ENCODE measurements around the gene PON2. TPM values are rescaled to one million over a fixed set of nuclear protein-coding genes. Genes with fewer than 3 reads are reported as not detected.

The PON2 gene
- total and polyA plus RNA-seq, 10 donors = 7.6 to 56.8 (median 32.7) TPM

DNA sequence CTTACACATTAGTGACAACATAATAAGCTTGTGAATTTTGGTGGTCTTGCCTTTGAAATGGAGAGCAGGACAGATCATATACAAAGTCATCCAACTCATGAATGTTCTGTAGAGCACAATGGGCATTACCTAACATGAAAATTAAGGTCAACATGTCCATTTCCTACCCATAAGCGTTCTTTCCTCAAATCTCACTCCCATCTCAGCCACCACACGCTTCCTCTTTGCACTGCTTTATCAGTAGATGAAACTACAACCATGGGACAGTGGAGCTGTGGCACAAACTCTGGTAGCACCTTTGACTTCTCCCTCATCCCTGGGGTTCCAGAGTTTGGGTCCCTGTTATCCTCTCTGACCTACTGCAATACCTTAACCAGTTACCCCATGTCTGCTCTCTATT lies 2.2 kb downstream of the PON2 start:
- 41 to 67% (median 55%) methylated on average over 2 of the region's 2 CpGs for WGBS, 5 donors
- peaks cover 0 to 3% (median 0%) of the 10 kb centered on the region in 8 donors for H3K9me3 ChIP-seq
- intact Hi-C loops (cut with DNase I; ENCODE audit: low total_unique reads) = no loop called here
- H3K4me3 ChIP-seq = no peak overlapping the region
- peaks cover 0 to 29% (median 18%) of the 10 kb centered on the region in 6 donors for H3K4me1 ChIP-seq
- H3K36me3 ChIP-seq = no peaks in the 10 kb centered on the region
- no peak for TF ChIP-seq POLR2A (IDR thresholded peaks at IDR 0.05)
- TF ChIP-seq, protein P1, sequence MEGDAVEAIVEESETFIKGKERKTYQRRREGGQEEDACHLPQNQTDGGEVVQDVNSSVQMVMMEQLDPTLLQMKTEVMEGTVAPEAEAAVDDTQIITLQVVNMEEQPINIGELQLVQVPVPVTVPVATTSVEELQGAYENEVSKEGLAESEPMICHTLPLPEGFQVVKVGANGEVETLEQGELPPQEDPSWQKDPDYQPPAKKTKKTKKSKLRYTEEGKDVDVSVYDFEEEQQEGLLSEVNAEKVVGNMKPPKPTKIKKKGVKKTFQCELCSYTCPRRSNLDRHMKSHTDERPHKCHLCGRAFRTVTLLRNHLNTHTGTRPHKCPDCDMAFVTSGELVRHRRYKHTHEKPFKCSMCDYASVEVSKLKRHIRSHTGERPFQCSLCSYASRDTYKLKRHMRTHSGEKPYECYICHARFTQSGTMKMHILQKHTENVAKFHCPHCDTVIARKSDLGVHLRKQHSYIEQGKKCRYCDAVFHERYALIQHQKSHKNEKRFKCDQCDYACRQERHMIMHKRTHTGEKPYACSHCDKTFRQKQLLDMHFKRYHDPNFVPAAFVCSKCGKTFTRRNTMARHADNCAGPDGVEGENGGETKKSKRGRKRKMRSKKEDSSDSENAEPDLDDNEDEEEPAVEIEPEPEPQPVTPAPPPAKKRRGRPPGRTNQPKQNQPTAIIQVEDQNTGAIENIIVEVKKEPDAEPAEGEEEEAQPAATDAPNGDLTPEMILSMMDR (IDR thresholded peaks at IDR 0.05 in 8 of 11, conservative IDR thresholded peaks at IDR 0.05 in 3 of 11) = no peak
- no peak for TF ChIP-seq POLR2AphosphoS5 (IDR thresholded peaks at IDR 0.05)
- H3K27me3 ChIP-seq (replicated peaks in 1 of 7) = no peaks in the 10 kb centered on the region
- no peak overlapping the region for H3K27ac ChIP-seq
- no peak for DNase-seq

DNA sequence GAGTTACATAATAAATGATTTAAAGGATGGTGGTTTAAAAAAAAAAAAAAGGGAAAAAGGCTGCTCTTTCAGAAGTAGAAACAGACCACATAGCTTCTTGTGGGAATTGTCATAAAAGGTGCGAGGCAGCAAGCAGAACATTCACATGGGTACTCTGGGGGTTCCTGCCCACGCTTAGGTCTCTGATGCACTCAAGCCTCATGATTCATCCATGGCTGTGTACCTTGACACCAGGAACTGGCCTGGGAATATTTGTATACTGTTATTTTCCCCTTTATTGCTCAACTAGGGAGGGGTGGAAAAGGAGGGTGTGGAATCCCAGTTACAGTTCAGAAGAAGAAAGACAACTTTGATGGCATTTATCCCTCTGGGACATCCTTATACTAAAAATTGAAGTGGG lies 4.0 kb downstream of the PON2 start:
- Histone ChIP-seq H3K27me3 (replicated peaks in 1 of 7) (no peaks in the 10 kb centered on the region), H3K4me1 (peaks cover 0 to 29% (median 18%) of the 10 kb centered on the region in 6 donors), H3K36me3 (no peaks in the 10 kb centered on the region), H3K27ac (no peak overlapping the region), H3K4me3 (no peak overlapping the region), H3K9me3 (peaks cover 0 to 3% (median 0%) of the 10 kb centered on the region in 8 donors)
- TF ChIP-seq POLR2A (IDR thresholded peaks at IDR 0.05) (no peak), POLR2AphosphoS5 (IDR thresholded peaks at IDR 0.05) (no peak)
- TF ChIP-seq, protein P1 (IDR thresholded peaks at IDR 0.05 in 8 of 11, conservative IDR thresholded peaks at IDR 0.05 in 3 of 11) = no peak
- no peak for DNase-seq
- intact Hi-C loops (cut with DNase I; ENCODE audit: low total_unique reads) = no loop called here
- 70 to 98% (median 83%) methylated on average over 2 of the region's 2 CpGs for WGBS, 5 donors

DNA sequence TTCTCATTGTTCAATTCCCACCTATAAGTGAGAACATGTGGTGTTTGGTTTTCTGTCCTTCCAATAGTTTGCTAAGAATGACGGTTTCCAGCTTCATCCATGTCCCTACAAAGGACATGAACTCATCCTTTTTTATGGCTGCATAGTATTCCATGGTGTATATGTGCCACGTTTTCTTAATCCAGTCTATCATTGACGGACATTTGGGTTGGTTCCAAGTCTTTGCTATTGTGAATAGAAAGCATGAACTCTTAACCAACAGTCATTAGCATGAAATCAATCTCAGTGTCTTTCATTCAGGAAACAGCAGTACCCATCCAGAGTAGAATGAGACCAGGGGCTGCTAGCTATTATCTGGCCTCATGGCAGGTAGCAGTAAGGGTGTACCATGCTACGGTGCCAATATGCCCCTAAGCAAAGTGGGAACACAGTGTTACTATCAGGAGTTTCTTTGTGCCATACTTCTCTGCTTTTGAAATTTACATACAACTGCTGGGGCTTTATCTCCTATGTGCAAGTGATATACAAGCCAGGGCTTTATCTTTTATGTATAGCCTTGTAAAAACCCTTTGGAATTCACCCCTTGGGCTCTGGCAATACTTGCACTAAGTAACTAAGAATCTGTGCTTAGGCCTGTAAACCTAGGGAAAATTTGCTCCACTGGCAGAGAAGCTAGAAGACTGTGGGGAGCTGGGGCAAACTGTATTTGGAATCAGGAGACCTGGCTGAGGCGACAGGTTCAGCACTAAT lies 5.4 kb downstream of the PON2 start:
- intact Hi-C loops (cut with DNase I; ENCODE audit: low total_unique reads) = no loop called here
- Histone ChIP-seq H3K36me3 (no peaks in the 10 kb centered on the region), H3K4me3 (no peak overlapping the region), H3K4me1 (peaks cover 0 to 19% (median 10%) of the 10 kb centered on the region in 6 donors), H3K27me3 (replicated peaks in 1 of 7) (no peaks in the 10 kb centered on the region), H3K9me3 (peaks cover 0 to 3% (median 0%) of the 10 kb centered on the region in 8 donors), H3K27ac (no peak overlapping the region)
- no peak for DNase-seq
- TF ChIP-seq POLR2AphosphoS5 (IDR thresholded peaks at IDR 0.05) (no peak), POLR2A (IDR thresholded peaks at IDR 0.05) (no peak)
- TF ChIP-seq, protein P1 (IDR thresholded peaks at IDR 0.05 in 8 of 11, conservative IDR thresholded peaks at IDR 0.05 in 3 of 11) = no peak
- WGBS, 5 donors = 74 to 84% (median 79%) methylated on average over 5 of the region's 5 CpGs

DNA sequence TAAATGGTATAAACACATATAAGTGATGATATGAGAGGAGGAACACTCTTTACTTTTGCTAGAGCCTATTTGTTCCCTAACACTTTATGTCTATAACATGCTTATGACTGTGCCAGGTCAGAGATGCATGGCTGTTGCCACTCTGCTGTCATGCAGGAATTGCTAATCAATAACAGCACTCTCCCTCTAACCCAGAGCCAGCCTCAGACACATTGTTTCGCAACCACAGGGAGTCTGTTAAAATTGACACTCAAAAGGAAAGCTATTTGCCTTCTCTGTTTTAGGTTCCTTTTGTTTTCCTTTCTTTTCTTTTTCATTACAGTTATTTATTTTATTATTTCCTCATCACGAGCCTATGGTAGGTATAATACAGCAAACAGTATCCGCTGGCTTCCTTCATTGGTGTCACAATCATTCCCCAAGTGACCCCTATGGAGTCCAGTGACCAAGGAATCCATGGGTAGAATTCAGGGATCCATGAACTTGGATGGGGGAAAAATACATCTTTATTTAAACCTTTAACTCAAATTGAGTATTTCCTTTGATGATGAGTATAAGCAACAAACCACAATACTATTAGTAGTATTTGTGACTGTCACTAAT lies 6.8 kb downstream of the PON2 start:
- intact Hi-C loops (cut with DNase I; ENCODE audit: low total_unique reads) = no loop called here
- TF ChIP-seq POLR2AphosphoS5 (IDR thresholded peaks at IDR 0.05) (no peak), POLR2A (IDR thresholded peaks at IDR 0.05) (no peak)
- TF ChIP-seq, protein P1 (IDR thresholded peaks at IDR 0.05 in 8 of 11, conservative IDR thresholded peaks at IDR 0.05 in 3 of 11) = no peak
- Histone ChIP-seq H3K4me1 (peaks cover 0 to 5% (median 0%) of the 10 kb centered on the region in 6 donors), H3K27me3 (replicated peaks in 1 of 7) (no peaks in the 10 kb centered on the region), H3K9me3 (peaks cover 0 to 3% (median 0%) of the 10 kb centered on the region in 8 donors), H3K36me3 (peaks cover 0 to 10% (median 0%) of the 10 kb centered on the region in 6 donors), H3K4me3 (no peak overlapping the region), H3K27ac (no peak overlapping the region)
- 85 to 93% (median 87%) methylated on average over 3 of the region's 3 CpGs for WGBS, 5 donors
- no peak for DNase-seq

Measured in spleen (tissue), 11 donors.